ENCODE measurements around the gene OR52H1.

Gene OR52H1

GRCh38 chr11:5534046-5534445 lies 14.3 kb downstream of the OR52H1 start:
- TF ChIP-seq CTCF (IDR thresholded peaks at IDR 0.05; ENCODE audit: insufficient read depth, low read depth, low read length, missing control alignments) = no peak
- no peak overlapping the region for H3K4me3 ChIP-seq (ENCODE audit: low read length)
- no peak for DNase-seq (ENCODE audit: low read depth)

- TF ChIP-seq CTCF (IDR thresholded peaks at IDR 0.05; ENCODE audit: insufficient read depth, low read depth, low read length, missing control alignments) = no peak
- DNase-seq (ENCODE audit: low read depth) = no peak
Observed at GRCh38 chr11:5531053-5531831, 17.1 kb downstream of the OR52H1 start.

DNA sequence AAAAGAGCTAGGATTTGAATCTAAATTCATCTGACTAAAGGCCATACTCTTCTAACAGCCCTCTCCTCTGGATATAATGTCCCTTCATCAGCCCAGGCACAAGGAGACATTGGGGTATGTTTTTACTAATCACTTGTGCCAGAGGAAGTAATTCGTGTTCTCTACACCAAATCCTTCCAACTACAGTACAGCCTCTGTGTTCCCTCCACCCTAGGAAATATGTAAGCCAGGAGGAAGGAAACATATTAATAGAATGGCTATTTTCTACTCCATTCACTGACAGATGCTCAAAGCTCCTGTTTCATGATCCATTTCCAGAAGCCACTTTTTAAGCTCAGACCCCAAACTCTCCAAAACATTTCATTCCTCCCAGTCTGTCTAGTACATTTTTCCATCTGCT lies 19.8 kb downstream of the OR52H1 start:
- no peak overlapping the region for H3K4me3 ChIP-seq (ENCODE audit: low read length)
- TF ChIP-seq CTCF (IDR thresholded peaks at IDR 0.05; ENCODE audit: insufficient read depth, low read depth, low read length, missing control alignments) = no peak
- DNase-seq (ENCODE audit: low read depth) = no peak

More at GRCh38 chr11:5531053-5531831, 17.1 kb downstream of the OR52H1 start:
- H3K4me3 ChIP-seq (ENCODE audit: low read length) = no peak overlapping the region

DNA sequence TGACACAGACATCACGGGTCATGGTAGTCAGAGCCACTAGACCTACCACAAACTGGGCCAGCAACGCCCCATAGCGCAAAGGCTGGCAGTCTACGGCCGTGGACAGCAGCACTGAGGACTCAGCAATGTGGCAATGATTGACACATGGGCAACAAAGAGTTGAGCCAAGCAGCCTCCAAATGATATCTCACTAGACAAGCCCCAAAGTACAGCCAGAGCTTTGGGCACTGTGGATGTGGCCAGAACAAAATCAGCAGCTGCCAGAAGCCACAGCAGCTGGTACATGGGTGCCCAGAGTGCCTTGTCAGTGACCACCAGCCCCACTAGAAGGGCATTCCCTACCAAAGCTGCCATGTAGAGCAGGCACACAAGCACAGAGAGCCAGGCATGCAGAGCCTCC lies 20.6 kb downstream of the OR52H1 start:
- no peak overlapping the region for H3K4me3 ChIP-seq (ENCODE audit: low read length)
- DNase-seq (ENCODE audit: low read depth) = no peak
- no peak for TF ChIP-seq CTCF (IDR thresholded peaks at IDR 0.05; ENCODE audit: insufficient read depth, low read depth, low read length, missing control alignments)

DNA sequence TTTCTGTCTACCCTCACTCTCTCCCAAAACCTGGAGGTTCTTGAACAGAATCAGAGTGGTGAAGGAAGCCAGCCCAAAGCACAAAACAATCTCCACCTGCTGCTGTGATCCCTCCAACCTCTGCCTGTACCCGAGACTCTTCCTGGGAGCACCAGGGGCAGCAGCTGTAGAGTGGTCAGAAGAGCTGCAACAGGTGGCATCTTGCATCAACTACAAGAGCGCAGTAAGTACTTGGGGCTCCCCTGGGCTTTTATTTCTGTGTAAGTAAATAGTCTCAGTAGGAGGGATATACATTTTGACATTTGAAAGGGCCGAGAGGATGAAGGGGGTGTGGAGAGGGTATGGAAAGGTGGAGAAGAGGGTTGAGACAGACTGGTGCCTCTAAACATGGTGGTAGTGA lies 23.6 kb downstream of the OR52H1 start:
- no peak overlapping the region for H3K4me3 ChIP-seq (ENCODE audit: low read length)
- DNase-seq (ENCODE audit: low read depth) = no peak
- no peak for TF ChIP-seq CTCF (IDR thresholded peaks at IDR 0.05; ENCODE audit: insufficient read depth, low read depth, low read length, missing control alignments)

DNA sequence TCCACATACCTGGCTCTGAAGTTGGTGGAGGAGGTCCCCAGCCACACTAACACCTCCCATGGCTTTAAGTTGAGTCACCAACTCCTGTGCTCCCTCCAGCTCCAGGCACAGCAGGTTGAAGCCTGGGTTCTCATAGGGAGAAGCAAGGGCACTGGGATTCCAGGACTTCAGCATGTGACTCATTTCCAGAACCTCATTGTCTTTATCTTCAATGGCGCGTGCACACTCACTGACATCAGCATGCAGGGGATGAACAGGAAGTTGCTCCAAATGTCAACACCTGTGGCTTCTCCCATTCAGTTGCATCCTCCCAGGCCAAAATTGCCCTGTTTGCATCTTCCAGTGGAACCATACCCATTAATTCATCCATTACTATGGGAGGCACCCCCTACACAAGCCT lies 26.0 kb downstream of the OR52H1 start:
- peak; percentile 56 for DNase-seq (ENCODE audit: low read depth)
- no peak overlapping the region for H3K4me3 ChIP-seq (ENCODE audit: low read length)
- no peak for TF ChIP-seq CTCF (IDR thresholded peaks at IDR 0.05; ENCODE audit: insufficient read depth, low read depth, low read length, missing control alignments)

- no peak for DNase-seq (ENCODE audit: low read depth)
- H3K4me3 ChIP-seq (ENCODE audit: low read length) = no peak overlapping the region
- TF ChIP-seq CTCF (IDR thresholded peaks at IDR 0.05; ENCODE audit: insufficient read depth, low read depth, low read length, missing control alignments) = no peak
Observed at GRCh38 chr11:5521540-5521939, 26.8 kb downstream of the OR52H1 start.

All from epithelial cell of esophagus (primary cell).